ENCODE measurements around the gene IFRD2. TPM values are rescaled to one million over a fixed set of nuclear protein-coding genes. Genes with fewer than 3 reads are reported as not detected.

Gene IFRD2
- total and polyA plus RNA-seq, 2 of the 8 experiments (the other 6 are each of a cell fraction or from before 2014, with no cell fraction given) = 76.7 to 88.8 TPM

GRCh38 chr3:50298836-50299637 lies 6.8 kb upstream of the IFRD2 start, which contains the start of the genes HYAL3 and NAA80 (continued):
- TF ChIP-seq CTCF (IDR thresholded peaks at IDR 0.05; ENCODE audit: control extremely low read depth in 1 of 3, insufficient read depth in 1 of 3, low read depth in 1 of 3, low read length in 3 of 3) (peak in 1 of 3 experiments; percentile 8; a peak in 1 of 4 replicates), SRF (IDR thresholded peaks at IDR 0.05; ENCODE audit: low read depth, low read length) (no peak), CBX8 (IDR thresholded peaks at IDR 0.05; ENCODE audit: borderline replicate concordance, low read depth, low read length) (no peak), POLR2A (IDR thresholded peaks at IDR 0.05; ENCODE audit: control extremely low read depth in 1 of 2, low read depth in 2 of 2, low read length in 2 of 2) (peak in 1 of 2 experiments; percentile 66; a peak in 1 of 3 replicates), HDAC6 (IDR thresholded peaks at IDR 0.05; ENCODE audit: low read depth, low read length) (no peak), SIRT6 (IDR thresholded peaks at IDR 0.05; ENCODE audit: low read length) (no peak), BRCA1 (IDR thresholded peaks at IDR 0.05; ENCODE audit: low read depth, low read length) (no peak), SAP30 (IDR thresholded peaks at IDR 0.05; ENCODE audit: insufficient read depth, insufficient replicate concordance, low read length) (no peak), JUND (IDR thresholded peaks at IDR 0.05; ENCODE audit: low read length) (no peak), MAX (IDR thresholded peaks at IDR 0.05) (peak; percentile 62), MAFK (IDR thresholded peaks at IDR 0.05; ENCODE audit: low read depth, low read length) (no peak), KDM5A (IDR thresholded peaks at IDR 0.05; ENCODE audit: low read length) (no peak), EP300 (IDR thresholded peaks at IDR 0.05; ENCODE audit: borderline replicate concordance in 1 of 2, low read depth in 2 of 2, low read length in 2 of 2) (no peak), SP2 (IDR thresholded peaks at IDR 0.05; ENCODE audit: low read length) (no peak), EZH2 (IDR thresholded peaks at IDR 0.05; ENCODE audit: low read depth, low read length, severe bottlenecking) (no peak), RAD21 (IDR thresholded peaks at IDR 0.05 in 1 of 2, conservative IDR thresholded peaks at IDR 0.05 in 1 of 2; ENCODE audit: low read depth in 2 of 2, low read length in 2 of 2) (no peak), CTBP2 (IDR thresholded peaks at IDR 0.05; ENCODE audit: borderline replicate concordance, insufficient read depth, insufficient read length, low read length) (no peak), NRF1 (IDR thresholded peaks at IDR 0.05; ENCODE audit: low read depth, low read length) (no peak), BACH1 (IDR thresholded peaks at IDR 0.05; ENCODE audit: low read length) (peak; percentile 53; the same call in 1 of the 2 replicates), TCF12 (IDR thresholded peaks at IDR 0.05; ENCODE audit: low read depth, low read length) (no peak)

Measured in H1 (cell line).